ENCODE data around the gene SNORC. TPM values are rescaled to one million over a fixed set of nuclear protein-coding genes. Genes with fewer than 3 reads are reported as not detected.

Gene SNORC
- total RNA-seq, 1 donor from 2014 or later: 2.1 TPM

DNA sequence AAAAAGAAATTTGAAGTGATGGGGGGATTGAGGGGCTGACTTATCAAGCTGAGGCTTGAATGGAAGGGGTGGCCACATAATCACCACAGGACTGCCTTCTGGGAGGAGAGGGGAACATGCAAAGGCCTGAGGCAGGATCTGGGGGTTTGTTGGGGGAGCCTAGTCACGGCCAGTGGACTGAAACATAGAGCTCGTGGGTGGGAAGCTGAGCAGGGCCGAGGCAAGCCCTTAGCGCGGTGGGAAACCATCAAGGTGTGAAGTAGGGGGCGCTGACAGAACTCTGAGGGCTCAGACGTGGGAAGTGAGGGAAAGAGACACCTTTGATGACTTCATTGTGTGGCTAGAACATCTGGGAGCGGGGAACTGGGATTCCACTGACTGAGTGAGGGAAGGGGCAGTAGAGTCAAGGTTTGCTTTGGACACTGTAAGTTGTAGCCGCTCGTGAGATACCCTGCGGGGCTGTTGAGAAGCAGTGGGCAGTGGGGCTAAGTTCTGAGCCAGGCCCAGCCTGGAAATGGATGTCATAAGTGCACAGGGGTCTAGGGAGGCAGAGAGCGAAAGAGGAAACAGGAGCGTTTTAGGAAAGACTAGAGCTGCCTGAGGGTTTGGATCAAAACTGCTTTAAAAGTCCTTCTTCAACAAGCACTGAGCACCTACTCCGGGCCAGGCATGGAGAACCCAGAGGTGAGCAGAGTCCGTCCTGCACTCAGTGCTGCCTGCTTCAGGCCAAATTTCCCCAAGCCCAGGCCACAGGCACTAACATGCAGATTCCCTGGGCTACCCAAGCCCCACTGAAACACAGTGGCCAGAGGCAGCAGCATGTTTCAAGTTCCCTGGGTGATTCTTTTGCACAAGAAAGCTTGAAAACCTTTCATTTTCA is 686 bp upstream of the SNORC start:
- no peak for DNase-seq (ENCODE audit: low read depth)

DNA sequence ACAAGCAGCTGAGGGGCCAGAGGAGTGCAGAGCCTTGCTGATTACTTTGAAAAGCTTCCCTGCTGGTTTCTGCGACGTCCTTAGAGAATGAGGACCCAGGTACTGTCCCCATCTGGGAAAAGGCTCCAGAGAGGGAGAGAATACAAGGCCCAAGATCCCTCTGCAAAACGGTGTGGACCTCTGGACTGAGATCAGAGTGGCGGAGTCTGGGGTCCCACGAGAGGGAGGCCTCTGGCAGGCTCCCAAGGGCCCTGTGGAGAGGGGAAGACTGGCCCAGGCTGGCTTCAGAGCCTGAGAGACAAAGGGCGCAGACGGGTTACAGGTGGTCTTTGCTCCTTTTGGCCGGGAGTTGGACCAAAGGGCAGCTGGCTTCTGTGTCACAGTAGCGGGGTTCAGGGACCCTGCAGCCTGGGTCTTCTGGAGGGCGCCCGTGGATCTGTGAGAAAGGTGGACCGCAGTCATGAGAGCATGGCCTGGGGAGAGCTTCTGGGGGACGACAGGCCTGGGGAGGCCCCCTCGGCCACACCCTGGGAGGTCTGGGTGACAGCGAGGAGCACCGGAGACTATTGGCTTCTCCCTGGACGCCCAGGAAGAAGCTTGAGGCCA is 805 bp downstream of the SNORC start:
- no peak for DNase-seq (ENCODE audit: low read depth)

DNA sequence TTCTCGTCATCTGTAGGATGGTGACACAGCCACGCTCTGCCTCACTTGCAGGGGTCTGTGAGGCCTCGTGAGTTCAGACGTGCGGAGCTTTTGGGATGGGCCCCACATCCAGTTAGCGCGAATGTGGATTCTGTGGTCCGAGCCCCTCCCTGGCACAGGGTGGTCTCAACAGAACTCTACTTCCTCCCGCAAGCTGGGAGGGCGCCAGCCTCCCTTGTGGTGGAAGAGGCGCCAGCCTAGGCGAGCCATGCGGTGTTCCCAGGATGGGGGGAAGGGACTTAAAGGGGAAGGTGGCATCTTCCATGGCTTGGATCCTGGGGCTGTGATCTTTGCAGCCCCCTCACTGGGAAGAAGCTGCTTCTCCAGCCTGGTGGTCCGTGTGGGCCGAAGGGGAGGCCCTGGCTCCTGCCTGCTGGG is 1.4 kb downstream of the SNORC start:
- DNase-seq (ENCODE audit: low read depth): no peak

GRCh38 chr2:232871835-232872736 is 2.0 kb downstream of the SNORC start:
- DNase-seq (ENCODE audit: low read depth): no peak

DNA sequence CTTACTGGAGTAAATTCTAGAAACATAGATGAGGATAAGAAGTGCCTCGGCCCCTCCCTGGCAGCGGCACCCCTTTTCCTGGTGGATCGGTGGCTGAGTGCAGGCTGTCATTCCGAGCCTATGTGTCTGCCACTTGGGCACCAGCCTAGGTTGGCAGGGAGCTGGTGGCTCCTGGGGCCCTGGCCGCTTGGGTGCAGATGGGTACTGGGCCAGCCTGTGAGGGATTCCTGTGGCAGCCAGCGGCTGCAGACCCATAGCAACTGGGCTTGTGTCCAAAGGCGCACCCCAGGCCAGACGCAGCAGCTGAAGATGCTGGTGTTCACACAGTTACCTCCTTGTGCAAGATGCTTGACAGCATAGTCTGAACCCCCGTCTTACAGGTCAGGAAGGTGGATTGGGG is 2.8 kb downstream of the SNORC start:
- DNase-seq (ENCODE audit: low read depth): no peak

GRCh38 chr2:232873292-232873908 is 3.3 kb downstream of the SNORC start:
- DNase-seq (ENCODE audit: low read depth): no peak

DNA sequence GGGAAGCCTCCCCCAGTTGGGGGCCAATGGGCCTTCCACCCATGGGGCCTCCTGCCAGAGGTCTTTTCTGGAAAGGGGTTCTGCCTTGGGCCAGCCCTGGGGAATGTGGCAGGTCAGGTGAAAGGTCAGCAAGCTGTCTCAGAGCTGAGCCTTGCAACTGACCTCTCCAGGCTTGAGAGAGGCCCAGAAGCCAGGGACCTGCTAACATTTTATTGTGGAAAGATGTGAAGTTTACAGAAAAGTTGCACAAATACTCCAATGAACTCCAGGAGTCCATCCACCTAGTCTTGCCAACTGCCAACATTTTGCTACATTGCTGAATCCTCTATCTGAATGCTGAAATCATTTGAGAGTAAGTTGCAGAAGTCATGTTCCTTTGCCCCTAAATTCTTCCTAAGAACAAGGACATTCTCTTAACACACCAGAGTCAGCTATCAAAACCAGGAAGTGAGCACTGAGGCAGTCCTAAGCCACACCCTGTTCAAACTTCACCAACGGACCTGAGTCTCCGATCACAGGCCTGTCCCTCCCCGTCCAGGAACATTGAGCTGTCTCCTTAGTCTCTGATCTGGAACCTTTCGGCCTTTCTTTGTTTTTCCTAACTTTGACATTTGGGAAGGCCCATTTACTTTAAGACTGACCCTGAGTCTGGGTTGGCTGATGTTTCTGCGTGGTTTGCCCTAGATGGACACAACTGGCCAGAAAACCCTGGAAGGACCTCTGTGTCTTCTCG is 4.0 kb downstream of the SNORC start:
- no peak for DNase-seq (ENCODE audit: low read depth)

DNA sequence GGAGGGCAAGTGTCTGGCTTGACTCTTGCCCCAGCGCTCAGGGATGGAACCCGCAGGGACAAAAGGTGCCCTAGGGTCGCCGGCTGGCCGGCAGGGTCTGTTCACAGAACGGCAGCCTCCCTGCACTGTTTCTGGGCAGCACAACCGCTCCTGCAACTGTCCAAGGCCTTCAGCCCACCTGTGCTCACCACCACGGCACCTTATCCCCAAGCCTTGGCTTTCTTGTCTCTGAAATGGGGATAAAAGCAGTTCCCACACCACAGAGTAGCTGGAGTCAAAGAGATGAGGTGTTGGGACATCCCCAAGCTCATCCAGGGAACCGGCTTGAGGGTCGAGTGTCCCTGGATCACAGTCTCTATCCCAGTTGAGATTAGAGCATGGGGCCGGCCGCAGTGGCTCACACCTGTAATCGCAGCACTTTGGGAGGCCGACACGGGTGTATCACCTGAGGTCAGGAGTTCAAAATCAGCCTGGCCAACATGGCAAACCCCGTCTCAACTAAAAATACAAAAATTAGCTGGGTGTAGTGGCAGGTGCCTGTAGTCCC is 4.7 kb downstream of the SNORC start:
- no peak for DNase-seq (ENCODE audit: low read depth)

GRCh38 chr2:232875256-232876121 is 5.4 kb downstream of the SNORC start:
- no peak for DNase-seq (ENCODE audit: low read depth)

DNA sequence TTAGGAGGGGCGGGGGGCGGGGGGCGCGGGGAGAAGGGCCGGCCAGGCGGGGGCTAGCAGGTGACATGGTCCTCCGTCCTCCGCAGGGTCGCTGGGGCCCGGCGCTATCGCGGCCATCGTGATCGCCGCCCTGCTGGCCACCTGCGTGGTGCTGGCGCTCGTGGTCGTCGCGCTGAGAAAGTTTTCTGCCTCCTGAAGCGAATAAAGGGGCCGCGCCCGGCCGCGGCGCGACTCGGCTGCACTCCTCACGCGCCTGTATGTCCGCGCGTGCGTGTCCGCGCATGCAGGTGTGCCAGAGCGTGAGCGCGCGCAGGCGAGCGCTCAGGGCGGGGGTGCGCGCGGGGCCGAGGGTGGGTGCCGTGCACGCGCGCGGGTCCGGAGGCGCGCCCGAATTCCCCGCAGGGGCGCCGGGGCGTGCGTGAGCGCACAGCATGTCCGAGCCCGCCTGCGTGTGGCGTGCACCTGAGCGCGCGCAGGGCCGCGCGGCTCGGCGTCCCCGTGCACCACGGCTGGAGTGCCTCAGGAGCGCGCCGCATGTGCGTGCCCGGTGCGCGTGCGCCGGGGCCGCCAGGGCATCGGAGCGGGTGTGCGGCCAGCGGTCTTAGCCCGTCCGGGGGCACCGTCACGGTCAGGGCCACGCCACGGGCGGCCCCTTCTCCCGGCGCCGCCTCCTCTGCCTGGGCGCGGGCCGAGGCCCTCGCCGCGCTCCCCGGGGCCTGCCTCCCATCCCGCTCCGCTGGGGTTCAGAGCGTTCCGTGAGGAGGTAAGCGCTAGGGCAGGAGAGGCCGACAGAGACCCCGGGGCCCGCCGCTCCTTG is 6.3 kb downstream of the SNORC start:
- no peak for DNase-seq (ENCODE audit: low read depth)

DNA sequence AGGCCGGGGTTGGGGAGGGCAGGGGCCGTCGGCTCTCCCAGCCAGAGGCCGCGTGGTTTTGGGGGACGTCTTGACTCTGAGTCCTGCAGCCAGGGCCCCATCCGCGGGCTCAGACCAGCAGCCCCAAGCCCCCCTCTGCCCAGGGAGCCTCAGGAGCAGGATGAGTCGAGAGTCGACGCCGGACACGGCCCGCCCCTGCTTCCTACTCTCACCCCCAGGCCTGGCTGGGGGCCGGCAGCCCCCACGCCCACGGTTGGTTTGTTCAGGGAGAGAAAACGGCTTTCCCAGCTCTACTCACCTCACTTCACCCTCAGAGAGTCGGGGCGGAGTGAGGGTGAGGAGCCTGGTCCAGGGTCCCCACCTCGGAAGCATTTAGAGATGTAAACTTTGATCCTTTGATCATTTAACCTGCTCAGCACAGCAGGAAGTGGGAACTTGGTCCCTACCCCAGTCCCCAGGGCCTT is 6.9 kb downstream of the SNORC start:
- no peak for DNase-seq (ENCODE audit: low read depth)

- no peak for DNase-seq (ENCODE audit: low read depth)
Observed at GRCh38 chr2:232877940-232878511, 8.0 kb downstream of the SNORC start.

DNA sequence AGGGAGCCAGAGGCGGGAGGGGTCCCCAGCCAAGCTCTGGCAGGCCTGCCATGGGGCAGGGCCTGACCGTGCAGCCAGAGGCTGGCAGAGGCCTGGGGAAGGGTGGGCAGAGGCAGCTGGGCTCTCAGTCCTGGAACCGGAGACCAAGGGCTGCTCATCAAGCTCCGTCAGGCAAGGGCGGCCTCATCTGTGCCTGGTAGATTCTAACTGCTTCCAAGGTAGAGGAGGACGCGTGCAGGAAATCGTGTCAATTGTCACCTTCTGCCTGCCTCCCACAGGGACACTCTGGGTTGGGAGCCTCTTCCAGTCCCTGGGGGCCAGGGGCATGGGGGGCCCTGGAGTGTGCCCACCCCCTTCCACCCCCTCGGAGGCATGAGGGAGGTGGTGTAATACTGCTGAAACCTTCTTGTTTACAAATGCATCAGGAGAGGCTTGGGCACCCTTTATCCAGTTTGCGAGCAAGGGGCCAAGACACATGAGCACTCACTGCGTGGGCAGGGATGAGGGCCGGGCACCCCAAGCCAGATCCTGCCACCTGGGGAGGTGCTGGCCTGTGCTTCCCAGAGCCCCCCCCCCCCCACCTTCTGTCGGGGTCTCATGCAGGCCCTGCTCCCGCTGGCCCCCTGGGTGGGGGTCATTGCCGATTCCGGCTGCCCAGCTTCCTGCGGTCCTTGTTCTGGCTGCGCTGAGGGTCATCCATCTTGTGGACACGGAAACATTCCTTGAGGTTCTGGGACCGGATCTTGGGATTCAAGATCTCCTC is 9.0 kb downstream of the SNORC start:
- DNase-seq (ENCODE audit: low read depth): no peak

GRCh38 chr2:232879618-232880494 is 9.8 kb downstream of the SNORC start:
- DNase-seq (ENCODE audit: low read depth): no peak

GRCh38 chr2:232880764-232881351 is 10.8 kb downstream of the SNORC start:
- no peak for DNase-seq (ENCODE audit: low read depth)

- no peak for DNase-seq (ENCODE audit: low read depth)
Observed at GRCh38 chr2:232882085-232882484, 12.0 kb downstream of the SNORC start.

Data from renal cortical epithelial cell (primary cell).